SU-DHL-6 (cell line): Measurements from ENCODE around the gene ABCB11.
"Not testable (repeated sequence)": the region's sequence is repeated elsewhere in the genome, so short reads cannot be mapped to it uniquely, and the experiment has no call there.

Source experiments
- H2AFZ ChIP-seq: fragments of 200-600 bp; sonication (generic); 2 replicates; pipeline ENCODE4 v1.6.1; 2014; ENCODE audit warnings: low read depth, mild to moderate bottlenecking, moderate library complexity, mixed read lengths, antibody characterized with exemption, low read length; ENCODE audit not compliant: severe bottlenecking
- H3F3A ChIP-seq: fragments of 200-600 bp; shearing (Covaris generic); 2 replicates; pipeline ENCODE4 v1.6.0; 2016; ENCODE audit warnings: antibody characterized with exemption, mild to moderate bottlenecking; ENCODE audit not compliant: insufficient read depth
- H3K27ac ChIP-seq: fragments of 200-600 bp; sonication (generic); 2 replicates; pipeline ENCODE4 v1.5.1; 2016; ENCODE audit warnings: low read depth, mild to moderate bottlenecking, low read length, moderate library complexity, mixed read lengths
- H3K27me3 ChIP-seq: fragments of 200-600 bp; sonication (generic), shearing (Covaris generic); 2 replicates; pipeline ENCODE4 v1.6.0; 2014; ENCODE audit warnings: mild to moderate bottlenecking, low read length
- H3K36me3 ChIP-seq: fragments of 200-600 bp; sonication (generic); 2 replicates; pipeline ENCODE4 v1.6.1; 2014; ENCODE audit warnings: mild to moderate bottlenecking, low read length, mixed read lengths
- H3K4me2 ChIP-seq: fragments of 300-600, 200-600 bp; shearing (Covaris generic), sonication (generic); 2 replicates; pipeline ENCODE4 v1.6.0; 2014; ENCODE audit warnings: low read length, low read depth, mild to moderate bottlenecking; ENCODE audit not compliant: poor library complexity, severe bottlenecking
- H3K4me3 ChIP-seq: fragments of 200-600 bp; sonication (generic); 2 replicates; pipeline ENCODE4 v1.5.1; 2014; ENCODE audit warnings: antibody characterized with exemption, low read length, mild to moderate bottlenecking, mixed read lengths; ENCODE audit not compliant: insufficient read depth, poor library complexity, severe bottlenecking
- H3K79me2 ChIP-seq: fragments of 200-600 bp; sonication (generic); 2 replicates; pipeline ENCODE4 v1.6.1; 2014; ENCODE audit warnings: mild to moderate bottlenecking, low read length, moderate library complexity; ENCODE audit not compliant: insufficient read depth
- H3K9ac ChIP-seq: fragments of 200-600 bp; sonication (generic); 2 replicates; pipeline ENCODE4 v1.7.0; 2014; ENCODE audit warnings: mild to moderate bottlenecking, low read length
- H3K9me2 ChIP-seq: fragments of 200-600 bp; sonication (generic); replicated peaks from 2 replicates; pipeline ENCODE4 v1.6.1; 2014; ENCODE audit warnings: low read length; ENCODE audit not compliant: insufficient read depth
- H3K9me3 ChIP-seq: fragments of 200-600 bp; sonication (generic); 2 replicates; pipeline ENCODE4 v1.6.1; 2014; ENCODE audit warnings: low read length, mixed read lengths; ENCODE audit not compliant: insufficient read depth
- H4K20me1 ChIP-seq: fragments of 200-600 bp; sonication (generic); 2 replicates; pipeline ENCODE4 v1.6.1; 2014; ENCODE audit warnings: low read depth, mild to moderate bottlenecking, antibody characterized with exemption, low read length, moderate library complexity, mixed read lengths
- EZH2phosphoT487 ChIP-seq: fragments of 200-600 bp; sonication (generic), shearing (Covaris generic); conservative IDR thresholded peaks from 2 replicates; pipeline ENCODE4 v1.6.1; 2018; ENCODE audit warnings: mild to moderate bottlenecking, antibody characterized with exemption, low read length, moderate library complexity, mixed read lengths

ABCB11 gene

DNA sequence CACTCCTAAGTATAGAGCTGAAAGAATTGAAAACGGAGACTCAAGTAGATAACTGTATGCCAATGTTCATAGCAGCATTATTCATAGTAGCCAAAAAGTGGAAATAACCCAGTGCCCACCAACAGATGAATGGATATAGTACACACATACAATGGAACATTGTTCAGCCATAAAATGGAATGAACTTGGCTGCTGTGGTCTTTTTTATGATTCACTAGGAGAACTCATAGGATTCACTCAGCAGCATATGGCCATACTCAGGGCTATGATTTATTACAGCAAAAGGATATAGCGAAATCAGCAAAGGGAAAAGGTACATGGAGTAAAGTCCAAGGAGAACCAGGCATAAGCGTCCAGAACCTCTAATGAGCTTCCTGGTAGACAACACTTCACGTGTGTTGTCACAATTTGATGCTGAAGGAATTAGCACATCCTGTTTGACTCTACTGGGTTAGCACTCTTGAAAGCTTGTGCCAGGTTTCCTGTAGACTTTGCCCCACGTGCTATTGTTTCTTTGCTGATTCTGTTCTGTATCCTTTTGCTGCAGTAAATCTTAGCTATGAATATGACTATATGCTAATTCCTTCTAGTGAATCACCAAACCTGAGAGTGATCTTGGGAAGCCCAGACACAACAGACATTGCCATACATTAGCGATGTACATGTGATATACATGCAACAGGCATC is 156.6 kb downstream of the ABCB11 start:
- no peaks in the 10 kb centered on the region for H3K9me2 ChIP-seq
- H3K27ac ChIP-seq: no peak overlapping the region
- no peaks in the 10 kb centered on the region for H3K27me3 ChIP-seq
- peaks cover 55% of the 10 kb centered on the region for H3K79me2 ChIP-seq
- no peak overlapping the region for H3K4me3 ChIP-seq
- no peaks in the 10 kb centered on the region for H3K9me3 ChIP-seq
- H2AFZ ChIP-seq: no peak overlapping the region
- H3K9ac ChIP-seq: no peak overlapping the region
- H4K20me1 ChIP-seq: peaks cover 5% of the 10 kb centered on the region; the same call in 1 of the 2 replicates
- no peaks in the 10 kb centered on the region for H3F3A ChIP-seq
- no peak for TF ChIP-seq EZH2phosphoT487
- H3K36me3 ChIP-seq: peaks cover 53% of the 10 kb centered on the region
- no peak overlapping the region for H3K4me2 ChIP-seq

DNA sequence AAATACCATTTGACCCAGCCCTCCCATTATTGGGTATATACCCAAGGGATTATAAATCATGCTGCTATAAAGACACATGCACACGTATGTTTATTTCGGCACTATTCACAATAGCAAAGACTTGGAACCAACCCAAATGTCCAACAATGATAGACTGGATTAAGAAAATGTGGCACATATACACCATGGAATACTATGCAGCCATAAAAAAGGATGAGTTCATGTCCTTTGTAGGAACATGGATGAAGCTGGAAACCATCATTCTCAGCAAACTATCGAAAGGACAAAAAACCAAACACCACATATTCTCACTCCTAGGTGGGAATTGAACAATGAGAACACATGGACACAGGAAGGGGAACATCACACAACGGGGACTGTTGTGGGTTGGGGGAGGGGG is 160.3 kb downstream of the ABCB11 start:
- not testable (repeated sequence) for H3F3A ChIP-seq, H2AFZ ChIP-seq, H4K20me1 ChIP-seq, H3K27me3 ChIP-seq, H3K4me2 ChIP-seq, H3K9me3 ChIP-seq, H3K27ac ChIP-seq, H3K9ac ChIP-seq, H3K4me3 ChIP-seq, H3K9me2 ChIP-seq
- Histone ChIP-seq H3K79me2 (peaks cover 21% of the 10 kb centered on the region; the same call in 1 of the 2 replicates), H3K36me3 (peaks cover 37% of the 10 kb centered on the region)
